H4 (cell line): ENCODE measurements around the gene FILIP1. TPM values are rescaled to one million over a fixed set of nuclear protein-coding genes. Genes with fewer than 3 reads are reported as not detected.
A peak's percentile ranks its signal among the peaks of the same experiment; 100 is the strongest.

ENCODE experiments used
- DNase-seq: peaks from one replicate; pipeline ENCODE4 v3.0.0-alpha.2; 2015; ENCODE audit warnings: low spot score
- total RNA-seq: library from RNA; depleted of rRNA; stranded (reverse); fragments of >200 nt; shearing (Covaris generic); gene quantifications from 2 replicates; pipeline ENCODE4 v1.2.3, GENCODE V29; 2014

FILIP1 gene
- total RNA-seq, 1 experiment from 2014 or later: 0.31 TPM

- no peak for DNase-seq
Measured at GRCh38 chr6:75379536-75379935, 114.1 kb downstream of the FILIP1 start.

- DNase-seq: no peak
Measured at GRCh38 chr6:75378101-75378500, 115.5 kb downstream of the FILIP1 start.

- no peak for DNase-seq
Measured at GRCh38 chr6:75377386-75377785, 116.2 kb downstream of the FILIP1 start.

- peak; percentile 70 for DNase-seq
Measured at GRCh38 chr6:75376347-75377024, 117.1 kb downstream of the FILIP1 start.

- DNase-seq: no peak
Measured at GRCh38 chr6:75374961-75375400, 118.6 kb downstream of the FILIP1 start.

- no peak for DNase-seq
Measured at GRCh38 chr6:75372884-75373283, 120.7 kb downstream of the FILIP1 start.

- DNase-seq: no peak
Measured at GRCh38 chr6:75370011-75370410, 123.6 kb downstream of the FILIP1 start.

- no peak for DNase-seq
Measured at GRCh38 chr6:75368864-75369402, 124.7 kb downstream of the FILIP1 start.

GRCh38 chr6:75368151-75368779 lies 125.3 kb downstream of the FILIP1 start:
- DNase-seq: peak; percentile 75

GRCh38 chr6:75363304-75363703 lies 130.3 kb downstream of the FILIP1 start:
- DNase-seq: no peak

GRCh38 chr6:75353644-75354043 lies 140.0 kb downstream of the FILIP1 start:
- no peak for DNase-seq

GRCh38 chr6:75351570-75351969 lies 142.0 kb downstream of the FILIP1 start:
- DNase-seq: no peak

GRCh38 chr6:75350808-75351207 lies 142.8 kb downstream of the FILIP1 start:
- no peak for DNase-seq

GRCh38 chr6:75350156-75350555 lies 143.4 kb downstream of the FILIP1 start:
- no peak for DNase-seq

- no peak for DNase-seq
Measured at GRCh38 chr6:75349262-75349984, 144.2 kb downstream of the FILIP1 start.

GRCh38 chr6:75348882-75349261 lies 144.7 kb downstream of the FILIP1 start:
- DNase-seq: no peak

- no peak for DNase-seq
Measured at GRCh38 chr6:75347898-75348610, 145.5 kb downstream of the FILIP1 start.

- no peak for DNase-seq
Measured at GRCh38 chr6:75345413-75345812, 148.2 kb downstream of the FILIP1 start.

- DNase-seq: no peak
Measured at GRCh38 chr6:75344455-75344854, 149.1 kb downstream of the FILIP1 start.

GRCh38 chr6:75344021-75344420 lies 149.6 kb downstream of the FILIP1 start:
- DNase-seq: no peak

GRCh38 chr6:75337835-75338580 lies 155.6 kb downstream of the FILIP1 start:
- no peak for DNase-seq
